ENCODE results near the gene KATNAL2.

DNA sequence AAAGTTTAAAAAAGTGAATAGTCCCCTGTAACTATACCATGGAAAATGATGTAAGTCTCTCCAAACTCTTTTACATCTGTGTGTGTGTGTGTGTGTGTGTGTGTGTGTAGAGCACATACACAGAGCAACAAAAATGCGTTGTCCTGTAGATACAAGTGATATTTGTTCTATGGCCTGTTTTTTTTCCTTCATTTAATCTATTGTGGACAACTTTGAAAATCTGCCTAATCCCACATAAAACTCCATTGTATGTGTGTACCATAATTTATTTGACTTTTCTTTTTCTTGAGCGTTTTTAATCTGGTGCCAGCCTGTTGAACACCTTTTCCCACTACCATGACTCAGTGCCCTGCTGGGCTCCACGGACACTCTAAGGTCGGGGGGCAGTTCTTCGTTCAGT is 170.3 kb downstream of the KATNAL2 start:
- TF ChIP-seq EZH2 (IDR thresholded peaks at IDR 0.05; ENCODE audit: low read length, unreplicated experiment) (no peak), CTCF (conservative IDR thresholded peaks at IDR 0.05; ENCODE audit: low read depth, low read length) (no peak), EZH2phosphoT487 (IDR thresholded peaks at IDR 0.05; ENCODE audit: borderline replicate concordance, low read length) (no peak)

Measured in PC-3 (cell line).